WTC11 (cell line): ENCODE measurements around the gene RASL10A. TPM values are rescaled to one million over a fixed set of nuclear protein-coding genes. Genes with fewer than 3 reads are reported as not detected.
"Not testable (repeated sequence)": the region's sequence is repeated elsewhere in the genome, so short reads cannot be mapped to it uniquely, and the experiment has no call there.

ENCODE experiments used
- ATAC-seq: fragments of 200-7000 bp; cut with Tn5 transposase; 2 replicates; pipeline ENCODE4 v1.10.0; 2021; ENCODE audit warnings: mild to moderate bottlenecking, moderate library complexity
- CTCF ChIA-PET: fragments of 300-600 bp; sonication (Branson Sonifier 250); formaldehyde crosslinking; loops from one replicate; lab custom pipeline; 2021; ENCODE audit warnings: antibody characterized with exemption; lab: Charles Lee
- POLR2A ChIA-PET: fragments of 350-600 bp; sonication (Branson Sonifier 250); formaldehyde crosslinking; loops from one replicate; lab custom pipeline; 2021; ENCODE audit warnings: antibody characterized with exemption; lab: Charles Lee
- DNase-seq: peaks from one replicate; pipeline ENCODE4 v3.0.0; 2021; ENCODE audit warnings: low spot score
- H3K27ac Mint-ChIP-seq: 2 replicates; pipeline ENCODE4 v1.8.0; 2021; ENCODE audit warnings: mixed read lengths
- H3K27me3 Mint-ChIP-seq: 2 replicates; pipeline ENCODE4 v1.8.0; 2021; ENCODE audit warnings: low read depth, mild to moderate bottlenecking, moderate library complexity, mixed read lengths
- H3K36me3 Mint-ChIP-seq: 2 replicates; pipeline ENCODE4 v1.8.0; 2021; ENCODE audit warnings: mixed read lengths
- H3K4me1 Mint-ChIP-seq: 2 replicates; pipeline ENCODE4 v1.8.0; 2022; ENCODE audit warnings: mixed read lengths
- H3K4me3 Mint-ChIP-seq: 2 replicates; pipeline ENCODE4 v1.8.0; 2021; ENCODE audit warnings: mild to moderate bottlenecking, moderate library complexity, mixed read lengths
- H3K9me3 Mint-ChIP-seq: 2 replicates; pipeline ENCODE4 v1.8.0; 2021; ENCODE audit warnings: mixed read lengths
- ARID4B ChIP-seq: sonication (generic); formaldehyde crosslinking; IDR thresholded peaks from 2 replicates; pipeline ENCODE4 v1.8.0; 2023; ENCODE audit warnings: missing genetic modification reagents, mild to moderate bottlenecking, borderline replicate concordance
- ERG ChIP-seq: fragments of 250-450 bp; sonication (Bioruptor Pico); IDR thresholded peaks from 2 replicates; pipeline ENCODE4 v1.8.0; 2021; ENCODE audit warnings: mild to moderate bottlenecking
- FOXP1 ChIP-seq: sonication (generic); formaldehyde crosslinking; IDR thresholded peaks from 2 replicates; pipeline ENCODE4 v1.8.0; 2022; ENCODE audit warnings: missing genetic modification reagents, mild to moderate bottlenecking, moderate library complexity, borderline replicate concordance
- IRF2 ChIP-seq: sonication (generic); formaldehyde crosslinking; IDR thresholded peaks from 2 replicates; pipeline ENCODE4 v1.8.0; 2022; ENCODE audit warnings: low read depth, missing genetic modification reagents, borderline replicate concordance
- JAZF1 ChIP-seq: fragments of 250-450 bp; sonication (Bioruptor Pico); IDR thresholded peaks from 2 replicates; pipeline ENCODE4 v1.9.0; 2021; ENCODE audit warnings: moderate library complexity, mild to moderate bottlenecking, inconsistent platforms
- MAX ChIP-seq: sonication (generic); formaldehyde crosslinking; IDR thresholded peaks from 2 replicates; pipeline ENCODE4 v1.8.0; 2022; ENCODE audit warnings: mild to moderate bottlenecking, missing genetic modification reagents
- MLX ChIP-seq: sonication (generic); formaldehyde crosslinking; IDR thresholded peaks from 2 replicates; pipeline ENCODE4 v1.8.1; 2023; ENCODE audit warnings: mild to moderate bottlenecking, missing genetic modification reagents, moderate library complexity
- NR2C2 ChIP-seq: sonication (generic); formaldehyde crosslinking; IDR thresholded peaks from 2 replicates; pipeline ENCODE4 v1.8.0; 2022; ENCODE audit warnings: mild to moderate bottlenecking, missing genetic modification reagents
- PRRX2 ChIP-seq: fragments of 250-450 bp; sonication (Bioruptor Pico); IDR thresholded peaks from 2 replicates; pipeline ENCODE4 v1.8.0; 2021; ENCODE audit warnings: mild to moderate bottlenecking
- RELA ChIP-seq: sonication (generic); formaldehyde crosslinking; IDR thresholded peaks from 2 replicates; pipeline ENCODE4 v1.8.1; 2022; ENCODE audit warnings: missing genetic modification reagents, mild to moderate bottlenecking, borderline replicate concordance
- SP1 ChIP-seq: sonication (generic); formaldehyde crosslinking; conservative IDR thresholded peaks from 2 replicates; pipeline ENCODE4 v1.8.1; 2022; ENCODE audit warnings: missing genetic modification reagents
- TEAD1 ChIP-seq: sonication (generic); formaldehyde crosslinking; IDR thresholded peaks from 2 replicates; pipeline ENCODE4 v1.8.0; 2022; ENCODE audit warnings: mild to moderate bottlenecking, missing genetic modification reagents
- USF2 ChIP-seq: sonication (generic); formaldehyde crosslinking; IDR thresholded peaks from 2 replicates; pipeline ENCODE4 v1.8.1; 2023; ENCODE audit warnings: mild to moderate bottlenecking, missing genetic modification reagents, moderate library complexity
- ZNF121 ChIP-seq: sonication (generic); formaldehyde crosslinking; IDR thresholded peaks from 2 replicates; pipeline ENCODE4 v1.8.0; 2023; ENCODE audit warnings: missing genetic modification reagents
- ZNF232 ChIP-seq: sonication (generic); formaldehyde crosslinking; IDR thresholded peaks from 2 replicates; pipeline ENCODE4 v1.8.0; 2022; ENCODE audit warnings: mild to moderate bottlenecking, missing genetic modification reagents
- ZNF425 ChIP-seq: fragments of 250-450 bp; sonication (Bioruptor Pico); conservative IDR thresholded peaks from 2 replicates; pipeline ENCODE4 v1.9.0; 2021; ENCODE audit warnings: mild to moderate bottlenecking
- total RNA-seq: library from RNA; stranded (reverse); gene quantifications from 3 replicates; pipeline ENCODE4 v1.2.3, GENCODE V29; 2021

The RASL10A gene
- total RNA-seq, 1 experiment from 2014 or later = 1.6 TPM

GRCh38 chr22:29348041-29348440 is 32.5 kb upstream of the RASL10A start (continued):
- TF ChIP-seq ARID4B (CRISPR knock-in tag) (no peak), ZNF121 (no peak), ERG (no peak), NR2C2 (CRISPR knock-in tag) (no peak), MAX (CRISPR knock-in tag) (no peak), USF2 (CRISPR knock-in tag) (no peak)

GRCh38 chr22:29346659-29347058 is 31.2 kb upstream of the RASL10A start:
- CTCF ChIA-PET = no interaction called here
- TF ChIP-seq SP1 (CRISPR knock-in tag) (no peak), ZNF425 (CRISPR knock-in tag) (no peak), TEAD1 (CRISPR knock-in tag) (no peak), PRRX2 (CRISPR knock-in tag) (no peak), RELA (no peak), JAZF1 (CRISPR knock-in tag) (no peak), ZNF232 (CRISPR knock-in tag) (no peak), IRF2 (CRISPR knock-in tag) (no peak), MLX (CRISPR knock-in tag) (no peak)
- TF ChIP-seq, all 79 proteins: peak for 0
- Mint-ChIP-seq H3K27me3 (no peaks in the 10 kb centered on the region), H3K36me3 (peaks cover 67% of the 10 kb centered on the region), H3K4me3 (no peak overlapping the region), H3K9me3 (no peaks in the 10 kb centered on the region), H3K27ac (no peak overlapping the region; the same call in 1 of the 2 replicates), H3K4me1 (no peaks in the 10 kb centered on the region)
- DNase-seq (no peak), ATAC-seq (no peak)
- POLR2A ChIA-PET = interaction anchor here (0.5 kb wide), 1 partner anchor 951 kb away, joined by 4 read pairs; no protein-coding TSS in a partner anchor

- Mint-ChIP-seq H3K36me3 (peaks cover 63% of the 10 kb centered on the region), H3K4me1 (no peaks in the 10 kb centered on the region), H3K4me3 (no peak overlapping the region), H3K9me3 (no peaks in the 10 kb centered on the region)
- DNase-seq (no peak), ATAC-seq (no peak)
- CTCF ChIA-PET = no interaction called here
- TF ChIP-seq FOXP1 (CRISPR knock-in tag) = no peak
- TF ChIP-seq, all 79 proteins: peak for 0
- no peaks in the 10 kb centered on the region for H3K27me3 Mint-ChIP-seq
- POLR2A ChIA-PET = interaction anchor here (0.5 kb wide), 1 partner anchor 951 kb away, joined by 4 read pairs; no protein-coding TSS in a partner anchor
- H3K27ac Mint-ChIP-seq = no peak overlapping the region
Observed at GRCh38 chr22:29345932-29346331, 30.4 kb upstream of the RASL10A start.

GRCh38 chr22:29344889-29345288 is 29.4 kb upstream of the RASL10A start:
- H3K36me3 Mint-ChIP-seq = peaks cover 57% of the 10 kb centered on the region
- H3K27ac Mint-ChIP-seq, H3K4me3 Mint-ChIP-seq, H3K27me3 Mint-ChIP-seq, DNase-seq, ATAC-seq, CTCF ChIA-PET, H3K4me1 Mint-ChIP-seq, H3K9me3 Mint-ChIP-seq, POLR2A ChIA-PET: not testable (repeated sequence)
